Jurkat, Clone E6-1 (cell line): ENCODE results near the gene PIK3IP1.
"Not testable (repeated sequence)": the region's sequence is repeated elsewhere in the genome, so short reads cannot be mapped to it uniquely, and the experiment has no call there.

Experiments
- DNase-seq: peaks from one replicate; pipeline ENCODE4 v3.0.0-alpha.2; 2011; ENCODE audit warnings: low read depth, low spot score
- H3K4me3 ChIP-seq: 2 replicates; pipeline ENCODE4 v1.5.1; 2011; ENCODE audit warnings: mild to moderate bottlenecking, low read length, control low read depth, moderate library complexity

PIK3IP1 gene

GRCh38 chr22:31239771-31240370, 52.4 kb downstream of the PIK3IP1 start:
- no peak for DNase-seq

GRCh38 chr22:31238057-31238456, 54.2 kb downstream of the PIK3IP1 start:
- DNase-seq, result no peak
- H3K4me3 ChIP-seq, result no peak overlapping the region

More at GRCh38 chr22:31239771-31240370, 52.4 kb downstream of the PIK3IP1 start:
- no peak overlapping the region for H3K4me3 ChIP-seq

GRCh38 chr22:31236044-31236443, 56.2 kb downstream of the PIK3IP1 start:
- DNase-seq, H3K4me3 ChIP-seq: not testable (repeated sequence)

GRCh38 chr22:31235081-31235480, 57.2 kb downstream of the PIK3IP1 start:
- no peak for DNase-seq
- H3K4me3 ChIP-seq, result no peak overlapping the region

GRCh38 chr22:31233001-31233400, 59.3 kb downstream of the PIK3IP1 start:
- DNase-seq, result no peak
- H3K4me3 ChIP-seq, result no peak overlapping the region
